ENCODE data around the gene GNA12.

Gene GNA12

DNA sequence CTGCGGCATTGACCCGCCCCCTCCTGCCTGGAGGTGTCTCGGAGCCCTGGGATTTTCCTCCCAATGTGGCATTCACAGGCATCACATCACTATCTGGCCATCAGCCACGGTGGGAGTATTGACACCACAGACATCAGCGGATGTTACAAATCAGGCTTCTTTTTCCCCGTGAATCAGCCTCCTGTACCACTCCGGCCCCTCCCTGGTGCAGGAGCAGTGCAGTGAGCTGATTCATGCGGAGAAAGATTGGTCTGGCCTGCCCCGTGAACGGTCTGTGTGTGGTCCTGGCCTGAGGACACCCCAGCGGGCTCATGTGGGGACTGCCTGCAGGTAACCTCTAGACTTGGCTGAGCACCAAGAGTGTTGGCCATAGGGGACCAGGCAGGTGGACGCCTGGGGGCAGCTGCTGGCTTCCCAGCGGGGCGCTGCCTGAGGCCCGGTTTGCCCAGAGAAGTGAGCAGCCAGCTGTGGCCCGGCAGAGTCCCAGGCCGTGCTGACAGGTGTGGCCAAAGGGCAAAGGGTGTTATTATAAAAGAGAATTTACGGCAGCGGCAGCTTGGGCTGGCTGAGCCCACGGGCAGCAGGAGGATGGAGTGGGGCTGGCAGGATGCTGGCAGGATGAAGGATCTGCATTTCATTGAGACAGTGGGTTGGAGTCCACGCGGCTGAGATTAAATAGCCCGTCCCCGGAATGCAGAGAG, 32.1 kb upstream of the GNA12 start:
- TF ChIP-seq EZH2 (IDR thresholded peaks at IDR 0.05; ENCODE audit: borderline replicate concordance, low read depth, low read length, severe bottlenecking), result no peak
- TF ChIP-seq, protein P1, sequence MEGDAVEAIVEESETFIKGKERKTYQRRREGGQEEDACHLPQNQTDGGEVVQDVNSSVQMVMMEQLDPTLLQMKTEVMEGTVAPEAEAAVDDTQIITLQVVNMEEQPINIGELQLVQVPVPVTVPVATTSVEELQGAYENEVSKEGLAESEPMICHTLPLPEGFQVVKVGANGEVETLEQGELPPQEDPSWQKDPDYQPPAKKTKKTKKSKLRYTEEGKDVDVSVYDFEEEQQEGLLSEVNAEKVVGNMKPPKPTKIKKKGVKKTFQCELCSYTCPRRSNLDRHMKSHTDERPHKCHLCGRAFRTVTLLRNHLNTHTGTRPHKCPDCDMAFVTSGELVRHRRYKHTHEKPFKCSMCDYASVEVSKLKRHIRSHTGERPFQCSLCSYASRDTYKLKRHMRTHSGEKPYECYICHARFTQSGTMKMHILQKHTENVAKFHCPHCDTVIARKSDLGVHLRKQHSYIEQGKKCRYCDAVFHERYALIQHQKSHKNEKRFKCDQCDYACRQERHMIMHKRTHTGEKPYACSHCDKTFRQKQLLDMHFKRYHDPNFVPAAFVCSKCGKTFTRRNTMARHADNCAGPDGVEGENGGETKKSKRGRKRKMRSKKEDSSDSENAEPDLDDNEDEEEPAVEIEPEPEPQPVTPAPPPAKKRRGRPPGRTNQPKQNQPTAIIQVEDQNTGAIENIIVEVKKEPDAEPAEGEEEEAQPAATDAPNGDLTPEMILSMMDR (IDR thresholded peaks at IDR 0.05; ENCODE audit: borderline replicate concordance, extremely low read depth, low read length, poor library complexity, severe bottlenecking), result no peak
- Histone ChIP-seq H4K20me1 (ENCODE audit: insufficient read depth, low read length) (no peaks in the 10 kb centered on the region; the same call in 1 of the 2 replicates), H3K36me3 (ENCODE audit: insufficient read depth, low read length) (no peaks in the 10 kb centered on the region), H3K9me3 (ENCODE audit: insufficient read depth, low read length, severe bottlenecking) (no peaks in the 10 kb centered on the region), H3K4me2 (ENCODE audit: insufficient read depth, low read length) (no peak overlapping the region), H3K79me2 (ENCODE audit: insufficient read depth, low read length) (no peaks in the 10 kb centered on the region), H3K27me3 (ENCODE audit: insufficient read depth, low read length, poor library complexity) (no peaks in the 10 kb centered on the region), H3K4me1 (ENCODE audit: insufficient read depth, low read length) (peaks cover 19% of the 10 kb centered on the region), H3K4me3 (ENCODE audit: low read depth in 1 of 2, low read length in 2 of 2) (no peak overlapping the region), H3K9ac (ENCODE audit: low read depth, low read length) (no peak overlapping the region), H3K27ac (ENCODE audit: low read length) (no peak overlapping the region), H2AFZ (ENCODE audit: low read depth, low read length) (no peak overlapping the region)
- ATAC-seq (ENCODE audit: insufficient read depth, low read depth) (no peak), DNase-seq (no peak)

DNA sequence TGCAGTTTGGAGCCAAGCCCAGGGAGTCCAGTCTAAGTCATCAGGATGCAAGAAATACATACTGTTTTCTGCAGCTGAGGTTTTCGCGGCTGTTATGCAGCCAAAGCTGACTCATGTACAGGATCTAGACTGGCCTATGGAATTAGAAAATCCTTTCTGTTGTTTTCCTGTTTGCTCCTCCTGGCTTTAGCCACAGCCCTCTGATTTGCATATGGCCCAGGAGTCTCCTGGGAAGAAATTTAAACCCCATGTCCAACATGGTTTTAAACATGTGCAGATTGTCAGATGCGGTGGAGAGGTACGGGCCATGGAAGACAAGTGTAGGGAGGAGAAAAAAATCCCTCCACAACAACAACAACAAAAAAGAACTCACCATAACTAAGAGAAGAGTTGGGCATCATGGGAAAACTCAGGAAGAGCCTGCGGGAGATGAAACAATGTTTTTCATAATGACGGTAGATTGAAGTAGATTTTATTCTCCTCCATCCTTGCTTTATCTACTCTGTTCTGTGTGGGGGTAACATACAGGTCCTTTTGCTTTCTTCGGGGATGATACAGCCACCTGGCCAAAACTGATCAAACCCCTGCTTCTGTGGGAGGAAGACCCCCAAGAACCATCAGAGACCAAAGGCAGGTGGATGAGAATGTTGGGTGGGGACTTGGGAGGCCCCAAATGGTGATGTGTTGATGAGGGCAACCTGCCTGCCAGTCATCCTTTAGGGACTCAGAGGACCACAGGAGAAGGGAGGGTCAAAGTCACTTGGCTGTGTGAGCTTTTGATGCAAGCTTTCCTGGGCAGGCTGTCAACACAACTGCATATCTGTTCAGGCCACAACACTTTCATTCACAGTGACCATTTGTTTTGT, 29.8 kb upstream of the GNA12 start:
- H3K9me3 ChIP-seq (ENCODE audit: insufficient read depth, low read length, severe bottlenecking), result no peaks in the 10 kb centered on the region
- no peak overlapping the region for H3K27ac ChIP-seq (ENCODE audit: low read length)
- H2AFZ ChIP-seq (ENCODE audit: low read depth, low read length), result no peak overlapping the region
- no peak overlapping the region for H3K4me3 ChIP-seq (ENCODE audit: low read depth in 1 of 2, low read length in 2 of 2)
- DNase-seq, result peak; percentile 12
- H3K4me1 ChIP-seq (ENCODE audit: insufficient read depth, low read length), result peaks cover 23% of the 10 kb centered on the region
- H3K36me3 ChIP-seq (ENCODE audit: insufficient read depth, low read length), result no peaks in the 10 kb centered on the region
- H3K27me3 ChIP-seq (ENCODE audit: insufficient read depth, low read length, poor library complexity), result no peaks in the 10 kb centered on the region
- H4K20me1 ChIP-seq (ENCODE audit: insufficient read depth, low read length), result no peaks in the 10 kb centered on the region
- no peak for ATAC-seq (ENCODE audit: insufficient read depth, low read depth)
- no peak overlapping the region for H3K9ac ChIP-seq (ENCODE audit: low read depth, low read length)
- no peak for TF ChIP-seq EZH2 (IDR thresholded peaks at IDR 0.05; ENCODE audit: borderline replicate concordance, low read depth, low read length, severe bottlenecking)
- TF ChIP-seq, protein P1 (IDR thresholded peaks at IDR 0.05; ENCODE audit: borderline replicate concordance, extremely low read depth, low read length, poor library complexity, severe bottlenecking), result no peak
- H3K4me2 ChIP-seq (ENCODE audit: insufficient read depth, low read length), result no peak overlapping the region
- H3K79me2 ChIP-seq (ENCODE audit: insufficient read depth, low read length), result no peaks in the 10 kb centered on the region

DNA sequence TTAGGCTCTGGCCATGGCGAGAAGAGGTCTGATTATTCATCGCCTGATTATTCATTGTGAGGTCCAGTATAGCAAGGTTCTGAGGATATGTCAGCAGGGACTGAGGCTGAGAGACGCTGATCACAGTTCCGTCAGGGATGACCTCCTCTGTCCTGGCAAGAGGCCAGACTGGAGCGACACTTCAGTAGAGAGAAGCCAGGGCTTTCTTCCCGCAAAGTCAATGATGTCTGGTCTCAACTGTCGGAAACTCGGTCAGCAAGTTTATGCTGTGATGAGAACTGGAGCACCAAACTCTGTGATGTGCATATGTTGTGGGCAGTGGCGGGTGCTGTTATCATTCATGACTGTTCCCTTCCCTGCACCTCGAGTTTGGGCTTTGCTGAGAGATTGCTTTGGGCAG, 29.0 kb upstream of the GNA12 start:
- Histone ChIP-seq H3K27ac (ENCODE audit: low read length) (no peak overlapping the region), H3K4me2 (ENCODE audit: insufficient read depth, low read length) (no peak overlapping the region), H3K4me3 (ENCODE audit: low read depth in 1 of 2, low read length in 2 of 2) (no peak overlapping the region)

More for the DNA sequence above, 29.0 kb upstream of the GNA12 start:
- TF ChIP-seq, protein P1 (IDR thresholded peaks at IDR 0.05; ENCODE audit: borderline replicate concordance, extremely low read depth, low read length, poor library complexity, severe bottlenecking), result no peak
- TF ChIP-seq EZH2 (IDR thresholded peaks at IDR 0.05; ENCODE audit: borderline replicate concordance, low read depth, low read length, severe bottlenecking), result no peak
- no peaks in the 10 kb centered on the region for H4K20me1 ChIP-seq (ENCODE audit: insufficient read depth, low read length)
- H3K9ac ChIP-seq (ENCODE audit: low read depth, low read length), result no peak overlapping the region
- H3K27me3 ChIP-seq (ENCODE audit: insufficient read depth, low read length, poor library complexity), result no peaks in the 10 kb centered on the region
- DNase-seq (no peak), ATAC-seq (ENCODE audit: insufficient read depth, low read depth) (no peak)
- no peaks in the 10 kb centered on the region for H3K9me3 ChIP-seq (ENCODE audit: insufficient read depth, low read length, severe bottlenecking)
- H3K4me1 ChIP-seq (ENCODE audit: insufficient read depth, low read length), result peaks cover 16% of the 10 kb centered on the region
- H3K79me2 ChIP-seq (ENCODE audit: insufficient read depth, low read length), result no peaks in the 10 kb centered on the region
- no peaks in the 10 kb centered on the region for H3K36me3 ChIP-seq (ENCODE audit: insufficient read depth, low read length)
- no peak overlapping the region for H2AFZ ChIP-seq (ENCODE audit: low read depth, low read length)

Data from DND-41 (cell line).